Fibroblast of the aortic adventitia (primary cell): ENCODE measurements around the gene PRKCD. TPM values are rescaled to one million over a fixed set of nuclear protein-coding genes. Genes with fewer than 3 reads are reported as not detected.
A peak's percentile ranks its signal among the peaks of the same experiment; 100 is the strongest.

Experiments used
- DNase-seq: peaks from one replicate; pipeline ENCODE4 v3.0.0-alpha.2; 2010; ENCODE audit warnings: low read depth
- H3K4me3 ChIP-seq: 2 replicates; pipeline ENCODE4 v1.5.1; 2011; ENCODE audit warnings: low read depth, mild to moderate bottlenecking, control low read depth, low read length, moderate library complexity
- CTCF ChIP-seq: IDR thresholded peaks from 2 replicates; pipeline ENCODE4 v1.5.1; 2011; ENCODE audit warnings: mild to moderate bottlenecking, low read length, control low read depth, inconsistent platforms; ENCODE audit not compliant: insufficient read depth
- total RNA-seq: library from RNA; depleted of rRNA; stranded (reverse); fragments of >200 nt; gene quantifications from 2 replicates; pipeline ENCODE4 v1.2.3, GENCODE V29; 2012; ENCODE audit warnings: low replicate concordance

The PRKCD gene
- total RNA-seq, 1 donor = 2.9 TPM

DNA sequence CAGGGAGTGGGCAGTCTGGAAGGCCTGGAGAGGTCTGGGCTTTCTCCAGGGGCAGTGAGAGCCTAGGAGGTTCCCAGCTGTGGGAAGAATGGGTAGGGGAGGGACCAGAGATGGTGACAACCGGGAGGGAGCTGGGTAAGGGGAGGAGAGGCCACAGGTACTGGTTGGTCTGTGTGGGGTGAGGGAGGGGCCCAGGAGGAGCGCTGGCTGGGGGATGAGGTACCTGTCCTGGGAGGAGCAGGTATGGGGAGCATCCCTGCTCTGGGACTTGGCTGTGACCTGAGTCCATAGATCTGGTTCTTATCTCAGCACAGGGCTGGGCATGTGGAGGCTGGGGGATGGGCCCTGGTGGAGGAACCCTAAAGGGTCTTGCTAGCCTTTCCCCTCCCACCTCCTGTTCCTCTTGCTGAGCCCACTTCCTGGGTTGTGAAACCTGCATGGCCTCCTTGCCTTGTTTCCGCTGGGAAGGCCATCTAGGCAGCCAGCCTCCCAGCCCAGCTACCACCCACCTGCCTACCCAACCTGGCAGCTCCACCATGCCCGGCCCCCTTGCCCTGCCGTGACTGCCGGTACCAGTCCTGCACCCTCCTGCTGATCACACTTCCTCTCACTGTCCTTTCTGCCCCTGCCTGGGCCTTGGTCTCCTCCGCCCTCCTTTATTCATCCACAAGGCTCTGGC is 11.0 kb downstream of the PRKCD start:
- H3K4me3 ChIP-seq = no peak overlapping the region
- no peak for TF ChIP-seq CTCF
- no peak for DNase-seq

DNA sequence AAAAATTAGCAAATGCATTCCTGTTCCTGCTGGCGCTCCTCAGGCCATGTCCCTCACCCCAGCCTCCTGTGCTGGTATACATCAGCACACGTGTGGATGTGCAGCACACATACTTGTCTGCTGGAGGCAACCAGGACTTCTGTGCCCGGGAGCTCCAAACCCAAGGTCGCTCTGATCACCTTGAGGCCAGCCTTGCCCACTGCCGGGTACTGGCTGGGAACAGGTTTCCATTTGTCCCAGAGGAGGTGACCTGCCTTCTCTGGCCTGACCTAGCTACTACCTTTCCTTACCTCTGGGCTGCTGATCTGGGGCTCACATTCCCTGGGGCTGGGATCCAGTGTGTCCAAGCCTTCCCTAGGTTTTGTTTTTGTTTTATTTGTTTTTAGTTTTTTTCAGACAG is 12.1 kb downstream of the PRKCD start:
- no peak for DNase-seq
- no peak overlapping the region for H3K4me3 ChIP-seq
- no peak for TF ChIP-seq CTCF

- H3K4me3 ChIP-seq = no peak overlapping the region
- TF ChIP-seq CTCF = no peak
- no peak for DNase-seq
Measured at GRCh38 chr3:53174346-53175250, 13.6 kb downstream of the PRKCD start.

- TF ChIP-seq CTCF = peak; percentile 1
Measured at GRCh38 chr3:53175613-53176540, 14.9 kb downstream of the PRKCD start.

GRCh38 chr3:53178246-53178645 is 17.2 kb downstream of the PRKCD start:
- TF ChIP-seq CTCF = no peak
- H3K4me3 ChIP-seq = no peak overlapping the region
- DNase-seq = no peak

More at GRCh38 chr3:53175613-53176540, 14.9 kb downstream of the PRKCD start:
- H3K4me3 ChIP-seq = no peak overlapping the region
- DNase-seq = peak; percentile 8

DNA sequence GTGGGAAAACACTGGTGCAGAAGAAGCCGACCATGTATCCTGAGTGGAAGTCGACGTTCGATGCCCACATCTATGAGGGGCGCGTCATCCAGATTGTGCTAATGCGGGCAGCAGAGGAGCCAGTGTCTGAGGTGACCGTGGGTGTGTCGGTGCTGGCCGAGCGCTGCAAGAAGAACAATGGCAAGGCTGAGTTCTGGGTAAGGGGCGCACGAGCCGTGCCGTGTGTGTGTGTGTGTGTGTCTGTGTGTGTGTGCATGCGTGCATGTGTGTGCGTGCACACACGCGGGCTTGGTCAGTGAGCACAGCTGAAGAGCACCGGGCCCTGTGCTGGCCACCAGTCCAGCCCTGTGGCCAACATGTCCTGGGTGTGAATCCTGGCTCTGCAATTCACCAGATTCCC is 18.6 kb downstream of the PRKCD start:
- no peak overlapping the region for H3K4me3 ChIP-seq
- DNase-seq = no peak
- no peak for TF ChIP-seq CTCF
